ENCODE data around the gene DET1.

DET1 gene

GRCh38 chr15:88504445-88504844 is 42.0 kb downstream of the DET1 start:
- no peak for TF ChIP-seq CTCF (conservative IDR thresholded peaks at IDR 0.05)

GRCh38 chr15:88498996-88499395 is 47.5 kb downstream of the DET1 start:
- TF ChIP-seq CTCF (conservative IDR thresholded peaks at IDR 0.05), result no peak
- H3K27ac ChIP-seq, result no peak overlapping the region

More at GRCh38 chr15:88504445-88504844, 42.0 kb downstream of the DET1 start:
- no peak overlapping the region for H3K27ac ChIP-seq

- no peak for TF ChIP-seq CTCF (conservative IDR thresholded peaks at IDR 0.05)
- 0 out of 2 replicates have a peak overlapping the region, but pooled peaks have one; percentile 9 for H3K27ac ChIP-seq
Observed at GRCh38 chr15:88497109-88497765, 49.2 kb downstream of the DET1 start.

- no peak for TF ChIP-seq CTCF (conservative IDR thresholded peaks at IDR 0.05)
- H3K27ac ChIP-seq, result no peak overlapping the region
Observed at GRCh38 chr15:88493844-88494243, 52.6 kb downstream of the DET1 start.

GRCh38 chr15:88491158-88491557 is 55.3 kb downstream of the DET1 start:
- no peak for TF ChIP-seq CTCF (conservative IDR thresholded peaks at IDR 0.05)
- no peak overlapping the region for H3K27ac ChIP-seq

GRCh38 chr15:88490036-88490435 is 56.4 kb downstream of the DET1 start:
- TF ChIP-seq CTCF (conservative IDR thresholded peaks at IDR 0.05), result no peak
- H3K27ac ChIP-seq, result no peak overlapping the region

- TF ChIP-seq CTCF (conservative IDR thresholded peaks at IDR 0.05), result no peak
- H3K27ac ChIP-seq, result no peak overlapping the region
Observed at GRCh38 chr15:88489321-88489720, 57.2 kb downstream of the DET1 start.
